ENCODE results near the gene PLEKHS1.

- no peak for TF ChIP-seq CTCF (IDR thresholded peaks at IDR 0.05)
- TF ChIP-seq POLR2AphosphoS5 (IDR thresholded peaks at IDR 0.05), result no peak
Measured at GRCh38 chr10:113801569-113801968, 50.1 kb downstream of the PLEKHS1 start.

All from prostate gland (tissue), 2 donors.